ENCODE data around the gene UBTD2.
"Not testable (repeated sequence)": the region's sequence is repeated elsewhere in the genome, so short reads cannot be mapped to it uniquely, and the experiment has no call there.

DNA sequence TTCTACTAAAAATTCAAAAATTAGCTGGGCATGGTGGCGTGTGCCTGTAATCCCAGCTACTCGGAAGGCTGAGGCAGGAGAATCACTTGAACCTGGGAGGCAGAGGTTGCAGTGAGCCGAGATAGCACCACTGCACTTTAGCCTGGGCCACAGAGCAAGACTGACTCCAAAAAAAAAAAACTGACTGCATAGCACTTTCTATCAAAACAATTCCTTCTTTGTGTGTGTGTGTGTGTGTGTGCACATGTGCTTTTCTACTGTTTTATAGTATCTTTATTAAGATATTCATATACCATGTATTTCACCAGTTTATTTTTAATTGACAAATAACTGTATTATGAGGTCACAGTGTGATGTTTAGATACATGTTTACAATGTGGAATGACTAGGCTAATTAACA, 3.6 kb upstream of the UBTD2 start:
- TF ChIP-seq, protein P1, sequence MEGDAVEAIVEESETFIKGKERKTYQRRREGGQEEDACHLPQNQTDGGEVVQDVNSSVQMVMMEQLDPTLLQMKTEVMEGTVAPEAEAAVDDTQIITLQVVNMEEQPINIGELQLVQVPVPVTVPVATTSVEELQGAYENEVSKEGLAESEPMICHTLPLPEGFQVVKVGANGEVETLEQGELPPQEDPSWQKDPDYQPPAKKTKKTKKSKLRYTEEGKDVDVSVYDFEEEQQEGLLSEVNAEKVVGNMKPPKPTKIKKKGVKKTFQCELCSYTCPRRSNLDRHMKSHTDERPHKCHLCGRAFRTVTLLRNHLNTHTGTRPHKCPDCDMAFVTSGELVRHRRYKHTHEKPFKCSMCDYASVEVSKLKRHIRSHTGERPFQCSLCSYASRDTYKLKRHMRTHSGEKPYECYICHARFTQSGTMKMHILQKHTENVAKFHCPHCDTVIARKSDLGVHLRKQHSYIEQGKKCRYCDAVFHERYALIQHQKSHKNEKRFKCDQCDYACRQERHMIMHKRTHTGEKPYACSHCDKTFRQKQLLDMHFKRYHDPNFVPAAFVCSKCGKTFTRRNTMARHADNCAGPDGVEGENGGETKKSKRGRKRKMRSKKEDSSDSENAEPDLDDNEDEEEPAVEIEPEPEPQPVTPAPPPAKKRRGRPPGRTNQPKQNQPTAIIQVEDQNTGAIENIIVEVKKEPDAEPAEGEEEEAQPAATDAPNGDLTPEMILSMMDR (IDR thresholded peaks at IDR 0.05): not testable (repeated sequence)
- TF ChIP-seq POLR2A (IDR thresholded peaks at IDR 0.05): not testable (repeated sequence)
